Fibroblast of lung (primary cell): ENCODE measurements around the gene TOGARAM2.

ENCODE experiments used
- EZH2 ChIP-seq: IDR thresholded peaks from 2 replicates; pipeline ENCODE4 v1.5.1; 2012; ENCODE audit warnings: low read length, control low read depth, mild to moderate bottlenecking; ENCODE audit errors: missing control alignments
- TF ChIP-seq, protein P1 (sequence below), 2 donors: IDR thresholded peaks in 1 of 2; conservative IDR thresholded peaks in 1 of 2; 1 replicate in 1 of 2; 2 replicates in 1 of 2; pipeline ENCODE4 v1.5.1; 2011 to 2012; ENCODE audit warnings: low read length in 2 of 2, control low read depth in 1 of 2, inconsistent platforms in 1 of 2, low read depth in 1 of 2, mild to moderate bottlenecking in 1 of 2

DNA sequence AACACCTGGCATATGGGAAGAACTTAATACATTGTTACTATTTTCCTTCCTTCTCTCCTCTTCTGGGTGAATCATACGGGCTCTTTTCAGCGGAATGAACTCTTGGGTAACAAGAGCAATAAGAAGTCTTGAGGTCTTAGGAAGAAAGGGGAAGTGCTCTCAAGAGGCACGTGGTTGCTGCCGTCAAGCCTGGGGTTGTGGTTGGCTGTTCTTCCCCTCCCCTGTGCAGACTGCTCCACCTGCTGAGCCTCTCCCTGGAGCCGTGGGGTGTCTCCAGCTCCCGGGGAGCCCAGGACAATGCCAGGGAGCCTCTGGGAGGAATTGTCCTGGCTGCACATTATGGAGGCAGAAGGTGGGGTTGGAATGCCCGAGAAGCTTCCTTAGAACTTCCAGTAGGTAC, 19.4 kb downstream of the TOGARAM2 start:
- TF ChIP-seq, protein P1, sequence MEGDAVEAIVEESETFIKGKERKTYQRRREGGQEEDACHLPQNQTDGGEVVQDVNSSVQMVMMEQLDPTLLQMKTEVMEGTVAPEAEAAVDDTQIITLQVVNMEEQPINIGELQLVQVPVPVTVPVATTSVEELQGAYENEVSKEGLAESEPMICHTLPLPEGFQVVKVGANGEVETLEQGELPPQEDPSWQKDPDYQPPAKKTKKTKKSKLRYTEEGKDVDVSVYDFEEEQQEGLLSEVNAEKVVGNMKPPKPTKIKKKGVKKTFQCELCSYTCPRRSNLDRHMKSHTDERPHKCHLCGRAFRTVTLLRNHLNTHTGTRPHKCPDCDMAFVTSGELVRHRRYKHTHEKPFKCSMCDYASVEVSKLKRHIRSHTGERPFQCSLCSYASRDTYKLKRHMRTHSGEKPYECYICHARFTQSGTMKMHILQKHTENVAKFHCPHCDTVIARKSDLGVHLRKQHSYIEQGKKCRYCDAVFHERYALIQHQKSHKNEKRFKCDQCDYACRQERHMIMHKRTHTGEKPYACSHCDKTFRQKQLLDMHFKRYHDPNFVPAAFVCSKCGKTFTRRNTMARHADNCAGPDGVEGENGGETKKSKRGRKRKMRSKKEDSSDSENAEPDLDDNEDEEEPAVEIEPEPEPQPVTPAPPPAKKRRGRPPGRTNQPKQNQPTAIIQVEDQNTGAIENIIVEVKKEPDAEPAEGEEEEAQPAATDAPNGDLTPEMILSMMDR (conservative IDR thresholded peaks at IDR 0.05 in 1 of 2, IDR thresholded peaks at IDR 0.05 in 1 of 2; ENCODE audit: low read depth in 1 of 2, low read length in 2 of 2) = no peak
- TF ChIP-seq EZH2 = no peak
